Stimulated activated CD4-positive, alpha-beta T cell treated with anti-CD3 and anti-CD28 coated beads, Interleukin-4, amount 100 ng/mL, for 4 hours (primary cell): ENCODE data around the gene SERPINE2.

Experiments
- DNase-seq, 2 experiments: peaks; one replicate each; pipeline ENCODE4 v3.0.0-alpha.2; 2020

The SERPINE2 gene

GRCh38 chr2:224039080-224039769, at the start of gene SERPINE2:
Gene SERPINE2 (minus strand): TSS chr2:224039286. CDS start chr2:224001900, 37,386 bp downstream.
- peak; percentile 55 to 67 for DNase-seq

GRCh38 chr2:224086226-224086914, 47.3 kb upstream of the SERPINE2 start:
- no peak for DNase-seq

- DNase-seq: no peak
Measured at GRCh38 chr2:224085811-224086210, 46.7 kb upstream of the SERPINE2 start.

- no peak for DNase-seq
Measured at GRCh38 chr2:224085246-224085645, 46.2 kb upstream of the SERPINE2 start.

- no peak for DNase-seq
Measured at GRCh38 chr2:224084266-224084892, 45.3 kb upstream of the SERPINE2 start.

GRCh38 chr2:224083638-224084037, 44.6 kb upstream of the SERPINE2 start:
- no peak for DNase-seq

- no peak for DNase-seq
Measured at GRCh38 chr2:224078656-224079055, 39.6 kb upstream of the SERPINE2 start.

- no peak for DNase-seq
Measured at GRCh38 chr2:224077773-224078507, 38.9 kb upstream of the SERPINE2 start.

GRCh38 chr2:224075588-224075987, 36.5 kb upstream of the SERPINE2 start:
- DNase-seq: no peak

GRCh38 chr2:224073676-224074075, 34.6 kb upstream of the SERPINE2 start:
- DNase-seq: no peak

GRCh38 chr2:224072541-224073188, 33.6 kb upstream of the SERPINE2 start:
- no peak for DNase-seq

- DNase-seq: no peak
Measured at GRCh38 chr2:224069172-224069571, 30.1 kb upstream of the SERPINE2 start.

GRCh38 chr2:224063298-224063648, 24.2 kb upstream of the SERPINE2 start:
- DNase-seq: no peak

GRCh38 chr2:224062481-224063297, 23.6 kb upstream of the SERPINE2 start:
- no peak for DNase-seq

GRCh38 chr2:224060783-224061482, 21.8 kb upstream of the SERPINE2 start:
- DNase-seq: no peak

GRCh38 chr2:224059178-224059577, 20.1 kb upstream of the SERPINE2 start:
- no peak for DNase-seq

GRCh38 chr2:224058048-224058775, 19.1 kb upstream of the SERPINE2 start:
- no peak for DNase-seq

- DNase-seq: no peak
Measured at GRCh38 chr2:224056889-224057288, 17.8 kb upstream of the SERPINE2 start.

- DNase-seq: no peak
Measured at GRCh38 chr2:224055101-224055500, 16.0 kb upstream of the SERPINE2 start.

GRCh38 chr2:224046752-224047151, 7.7 kb upstream of the SERPINE2 start:
- no peak for DNase-seq
